Activated CD4-positive, alpha-beta T cell treated with anti-CD3 and anti-CD28 coated beads, Interleukin-2, amount 10 ng/mL, durations not matched to agents 24 days and 14 days (primary cell): ENCODE results near the gene OR7A17. TPM values are rescaled to one million over a fixed set of nuclear protein-coding genes. Genes with fewer than 3 reads are reported as not detected.

Experiments used
- DNase-seq: peaks from one replicate; pipeline ENCODE4 v3.0.0; 2022
- H3K27ac Mint-ChIP-seq: one replicate; pipeline ENCODE4 v1.8.0; 2022; ENCODE audit warnings: mild to moderate bottlenecking, mixed read lengths
- H3K27me3 Mint-ChIP-seq: one replicate; pipeline ENCODE4 v1.8.0; 2022; ENCODE audit warnings: mixed read lengths
- H3K36me3 Mint-ChIP-seq: one replicate; pipeline ENCODE4 v1.8.0; 2022; ENCODE audit warnings: low read depth, mild to moderate bottlenecking, mixed read lengths
- H3K4me1 Mint-ChIP-seq: one replicate; pipeline ENCODE4 v1.8.0; 2021; ENCODE audit warnings: mixed read lengths
- H3K4me3 Mint-ChIP-seq: one replicate; pipeline ENCODE4 v1.8.0; 2022; ENCODE audit warnings: mild to moderate bottlenecking, moderate library complexity, mixed read lengths
- H3K9me3 Mint-ChIP-seq: one replicate; pipeline ENCODE4 v1.8.0; 2021; ENCODE audit warnings: mixed read lengths
- intact Hi-C: fragments of 100-400 bp; cut with micrococcal nuclease; formaldehyde crosslinking; loops from one replicate; pipeline ENCODE4 v1.15.1; 2023
- total RNA-seq: library from RNA; stranded (reverse); gene quantifications from 2 replicates; pipeline ENCODE4 v1.2.3, GENCODE V29; 2022

Gene OR7A17
- not detected in 2 replicates for total RNA-seq

DNA sequence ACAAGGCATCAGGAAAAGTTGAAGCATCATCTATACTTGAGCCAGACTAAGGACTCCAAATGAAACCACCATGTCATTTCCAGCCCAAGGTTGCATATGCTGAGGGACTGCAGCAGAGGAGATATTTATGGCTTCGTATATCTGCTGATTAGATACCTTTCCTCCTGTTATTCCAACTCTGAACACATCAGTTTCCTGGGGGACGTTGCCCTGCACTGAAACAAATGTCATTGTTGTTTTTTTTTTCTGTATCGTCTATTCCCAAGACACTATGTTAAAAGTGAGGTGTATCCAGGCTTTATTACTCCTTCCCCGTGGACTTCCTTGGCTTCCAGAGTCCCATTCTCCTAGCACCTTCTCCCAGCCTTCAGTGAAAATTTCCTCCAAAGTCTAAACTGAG lies at the start of gene OR7A17:
TSS of gene OR7A17 (minus strand) at position 101 of the 400 bp plus-strand sequence. CDS start 4,777 bp downstream, outside the sequence.
- intact Hi-C loops, result no loop called here
- no peak within 1 kb of the TSS for H3K27ac Mint-ChIP-seq
- H3K27me3 Mint-ChIP-seq, result peaks cover 7% of the 10 kb centered on the region
- peaks cover 4% of the 10 kb centered on the region for H3K4me1 Mint-ChIP-seq
- H3K9me3 Mint-ChIP-seq, result no peaks in the 10 kb centered on the region
- DNase-seq, result no peak
- H3K36me3 Mint-ChIP-seq, result no peaks in the 10 kb centered on the region
- H3K4me3 Mint-ChIP-seq, result no peak within 1 kb of the TSS

GRCh38 chr19:14933506-14933905 lies 47.6 kb upstream of the OR7A17 start:
- H3K27me3 Mint-ChIP-seq, result peaks cover 2% of the 10 kb centered on the region
- DNase-seq, result no peak

DNA sequence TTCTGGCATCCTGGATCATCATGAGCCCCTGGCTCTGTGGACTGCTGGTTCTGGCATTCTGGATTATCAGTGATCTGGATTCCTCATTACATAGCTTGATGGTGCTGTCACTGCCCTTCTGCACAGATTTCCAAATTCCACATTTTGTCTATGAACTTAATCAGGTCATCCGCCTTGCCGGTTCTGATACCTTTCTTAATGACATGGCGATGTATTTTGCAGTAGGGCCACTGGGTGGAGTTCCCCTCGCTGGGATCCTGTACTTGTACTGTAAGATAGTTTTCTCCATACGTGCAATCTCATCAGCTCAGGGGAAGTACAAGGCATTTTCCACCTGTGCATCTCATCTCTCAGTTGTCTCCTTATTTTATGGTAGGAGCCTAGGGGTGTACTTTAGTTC lies 30.9 kb upstream of the OR7A17 start:
- Mint-ChIP-seq H3K27ac (no peak overlapping the region), H3K9me3 (no peaks in the 10 kb centered on the region), H3K36me3 (no peaks in the 10 kb centered on the region), H3K4me1 (no peaks in the 10 kb centered on the region), H3K4me3 (no peak overlapping the region), H3K27me3 (no peaks in the 10 kb centered on the region)
- intact Hi-C loops, result no loop called here
- no peak for DNase-seq

More at GRCh38 chr19:14933506-14933905, 47.6 kb upstream of the OR7A17 start:
- H3K4me1 Mint-ChIP-seq, result no peaks in the 10 kb centered on the region
- H3K36me3 Mint-ChIP-seq, result no peaks in the 10 kb centered on the region
- H3K27ac Mint-ChIP-seq, result no peak overlapping the region
- intact Hi-C loops, result no loop called here
- no peak overlapping the region for H3K4me3 Mint-ChIP-seq
- no peaks in the 10 kb centered on the region for H3K9me3 Mint-ChIP-seq

DNA sequence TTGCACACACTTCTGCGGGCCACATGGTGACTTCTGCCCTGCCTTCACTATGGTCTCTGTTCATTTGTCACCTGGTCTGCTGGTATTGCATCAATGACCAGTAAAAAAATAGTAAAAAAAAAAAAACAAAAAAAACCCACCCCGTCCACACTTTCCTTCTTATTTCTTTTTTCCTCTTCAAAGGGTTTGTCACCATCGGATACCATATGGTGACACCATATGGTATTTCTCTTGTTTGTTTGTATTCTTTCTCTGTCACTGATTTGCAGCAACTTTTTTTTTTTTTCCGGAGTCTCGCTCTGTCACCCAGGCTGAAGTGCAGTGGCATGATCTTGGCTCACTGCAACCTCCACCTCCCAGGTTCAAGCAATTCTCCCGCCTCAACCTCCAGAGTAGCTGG lies 29.2 kb upstream of the OR7A17 start:
- intact Hi-C loops, result no loop called here
- Mint-ChIP-seq H3K9me3 (no peaks in the 10 kb centered on the region), H3K27ac (no peak overlapping the region), H3K36me3 (no peaks in the 10 kb centered on the region), H3K27me3 (no peaks in the 10 kb centered on the region), H3K4me3 (no peak overlapping the region), H3K4me1 (no peaks in the 10 kb centered on the region)
- no peak for DNase-seq

DNA sequence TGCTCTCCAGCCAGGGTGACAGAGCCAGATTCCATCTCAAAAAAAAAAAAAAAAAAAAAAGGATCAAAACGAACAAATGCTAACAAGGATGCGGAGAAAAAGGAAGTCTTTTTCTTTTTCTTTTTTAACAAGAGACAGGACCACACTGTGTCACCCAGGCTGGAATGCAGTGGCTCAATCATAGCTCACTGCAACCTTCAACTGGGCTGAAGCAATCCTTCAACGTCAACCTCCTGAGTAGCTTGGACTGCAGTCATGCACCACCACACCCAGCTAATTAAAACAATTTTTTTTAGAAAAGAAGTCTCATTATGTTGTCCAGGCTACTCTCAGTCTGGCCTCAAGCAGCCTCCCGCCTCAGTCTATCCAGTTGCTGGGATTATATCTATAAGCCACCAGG lies 20.8 kb upstream of the OR7A17 start:
- intact Hi-C loops, result no loop called here
- Mint-ChIP-seq H3K4me3 (no peak overlapping the region), H3K27ac (no peak overlapping the region), H3K4me1 (no peaks in the 10 kb centered on the region), H3K27me3 (peaks cover 5% of the 10 kb centered on the region), H3K9me3 (no peaks in the 10 kb centered on the region), H3K36me3 (no peaks in the 10 kb centered on the region)
- no peak for DNase-seq

GRCh38 chr19:14901675-14902260 lies 15.8 kb upstream of the OR7A17 start:
- intact Hi-C loops, result no loop called here
- no peaks in the 10 kb centered on the region for H3K9me3 Mint-ChIP-seq
- H3K4me3 Mint-ChIP-seq, result no peak overlapping the region
- DNase-seq, result no peak
- H3K4me1 Mint-ChIP-seq, result no peaks in the 10 kb centered on the region
- no peak overlapping the region for H3K27ac Mint-ChIP-seq
- no peaks in the 10 kb centered on the region for H3K36me3 Mint-ChIP-seq
- peaks cover 5% of the 10 kb centered on the region for H3K27me3 Mint-ChIP-seq

DNA sequence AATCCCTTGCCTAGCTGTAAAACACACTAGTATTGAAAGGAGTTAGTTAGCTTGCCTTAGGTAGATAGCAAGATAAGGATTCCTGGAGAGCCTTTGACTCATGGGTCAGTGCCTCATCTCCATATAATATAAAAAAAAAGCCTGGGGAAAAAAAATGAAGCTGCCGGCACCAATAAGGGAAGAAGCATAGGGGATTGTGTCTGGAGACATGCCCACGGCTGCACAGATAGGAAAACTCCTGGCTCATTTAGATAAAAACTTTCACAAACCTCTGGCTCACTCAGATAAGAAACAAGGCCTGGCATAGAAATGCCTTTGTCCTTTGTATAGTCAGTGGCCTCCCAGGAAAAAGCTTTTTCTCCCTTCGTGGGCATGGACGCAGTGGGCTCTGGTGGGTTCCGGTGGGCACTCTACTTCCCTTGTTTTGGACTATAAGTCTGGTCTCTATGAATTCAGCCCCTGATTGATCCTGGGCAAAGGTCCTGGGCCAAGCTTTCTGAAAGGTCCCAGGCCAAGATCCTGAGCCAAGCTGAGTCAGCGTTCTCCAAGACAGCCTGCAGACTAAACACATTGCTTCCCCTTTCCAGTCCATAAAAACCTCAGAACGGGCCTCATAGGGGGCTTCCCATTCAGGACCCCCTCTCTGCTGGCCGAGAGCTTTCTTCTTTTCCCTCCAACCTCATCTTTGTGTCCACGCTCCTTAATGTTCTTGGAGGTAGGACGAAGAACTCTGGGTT lies 4.9 kb upstream of the OR7A17 start:
- Mint-ChIP-seq H3K4me1 (peaks cover 4% of the 10 kb centered on the region), H3K36me3 (no peaks in the 10 kb centered on the region)

DNA sequence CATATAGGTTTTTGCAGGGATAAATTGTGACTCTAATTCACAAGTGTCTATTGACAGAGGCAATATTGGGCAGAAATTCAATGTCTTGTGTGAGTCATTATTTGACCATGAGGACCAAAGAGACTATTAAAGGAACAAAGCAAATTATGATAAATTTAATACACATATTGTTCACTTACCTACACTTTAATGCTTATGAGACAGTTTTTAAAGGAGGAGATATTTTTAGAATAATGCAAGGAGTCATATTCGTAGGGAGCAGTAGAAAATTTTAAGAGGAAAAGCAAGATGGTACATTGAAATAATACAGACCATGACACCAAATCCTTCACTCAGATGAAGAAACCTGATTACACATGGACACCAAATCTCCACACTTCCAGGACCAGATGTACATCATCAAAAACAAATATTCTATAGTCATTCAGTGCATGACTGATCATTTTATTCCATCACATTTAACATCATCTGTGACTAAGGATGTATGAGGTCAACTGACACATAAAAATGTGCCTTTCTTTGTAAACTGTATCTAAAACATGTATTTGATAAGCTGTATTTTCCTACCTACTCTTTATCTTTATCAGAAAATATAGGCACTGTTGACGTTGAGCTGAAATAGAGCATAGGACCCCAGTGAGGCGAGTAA lies 4.2 kb upstream of the OR7A17 start:
- Mint-ChIP-seq H3K36me3 (no peaks in the 10 kb centered on the region), H3K4me1 (peaks cover 4% of the 10 kb centered on the region), H3K9me3 (no peaks in the 10 kb centered on the region), H3K27me3 (peaks cover 11% of the 10 kb centered on the region), H3K4me3 (no peak overlapping the region), H3K27ac (no peak overlapping the region)
- DNase-seq, result no peak
- intact Hi-C loops, result no loop called here

More for the DNA sequence above, 4.9 kb upstream of the OR7A17 start:
- DNase-seq, result no peak
- H3K27me3 Mint-ChIP-seq, result peaks cover 11% of the 10 kb centered on the region
- no peak overlapping the region for H3K27ac Mint-ChIP-seq
- intact Hi-C loops, result no loop called here
- H3K9me3 Mint-ChIP-seq, result no peaks in the 10 kb centered on the region
- H3K4me3 Mint-ChIP-seq, result no peak overlapping the region

DNA sequence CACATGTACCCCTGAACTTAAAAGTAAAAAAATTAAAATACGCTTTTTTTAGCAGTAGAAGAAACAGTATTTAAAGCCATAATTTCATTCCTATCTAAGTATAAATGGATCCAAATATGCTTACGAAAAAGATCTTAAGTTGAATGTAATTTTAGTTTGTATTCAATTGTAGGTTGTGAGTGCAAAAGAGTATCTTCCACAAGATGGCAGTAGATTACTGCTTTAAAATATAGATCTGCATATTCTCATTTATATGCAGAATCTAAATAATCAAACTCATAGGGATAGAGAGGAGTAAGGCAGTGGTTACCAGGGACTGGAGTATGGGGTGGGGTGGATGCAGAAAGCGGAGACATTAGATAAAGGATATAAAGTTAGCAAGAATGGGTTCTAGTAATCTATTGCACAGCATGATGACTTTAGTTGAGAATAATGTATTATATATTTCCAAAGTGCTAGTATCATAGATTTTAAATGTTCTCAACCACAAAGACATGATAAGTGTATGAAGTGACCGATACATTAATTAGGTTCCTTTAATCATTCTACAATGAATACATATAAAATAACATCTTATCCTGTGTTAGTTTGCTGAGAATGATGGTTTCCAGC lies 14.2 kb downstream of the OR7A17 start:
- intact Hi-C loops, result no loop called here
- no peak for DNase-seq
- Mint-ChIP-seq H3K27me3 (peaks cover 12% of the 10 kb centered on the region), H3K27ac (no peak overlapping the region), H3K36me3 (no peaks in the 10 kb centered on the region), H3K4me1 (no peaks in the 10 kb centered on the region), H3K4me3 (no peak overlapping the region), H3K9me3 (no peaks in the 10 kb centered on the region)

DNA sequence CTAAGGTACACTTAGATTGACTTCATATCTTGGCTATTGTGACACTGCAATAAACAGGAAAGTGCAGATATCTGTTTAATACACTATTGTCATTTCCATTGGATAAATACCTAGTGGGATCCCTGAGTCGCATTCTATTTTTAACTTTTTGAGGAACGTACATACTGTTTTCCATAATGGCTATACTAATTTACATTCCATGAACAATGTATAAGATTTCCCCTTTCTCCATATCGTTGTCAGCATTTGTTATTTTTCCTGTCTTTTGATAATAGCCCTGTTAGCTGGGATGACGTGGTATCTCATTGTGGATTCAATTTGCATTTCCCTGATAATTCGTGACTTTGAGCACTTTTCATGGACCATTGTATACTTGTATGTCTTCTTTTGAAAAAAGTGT lies 17.4 kb downstream of the OR7A17 start:
- no peak overlapping the region for H3K4me3 Mint-ChIP-seq
- intact Hi-C loops, result no loop called here
- no peaks in the 10 kb centered on the region for H3K9me3 Mint-ChIP-seq
- no peak for DNase-seq
- H3K27ac Mint-ChIP-seq, result no peak overlapping the region
- H3K4me1 Mint-ChIP-seq, result no peaks in the 10 kb centered on the region
- no peaks in the 10 kb centered on the region for H3K36me3 Mint-ChIP-seq
- peaks cover 12% of the 10 kb centered on the region for H3K27me3 Mint-ChIP-seq

- H3K4me3 Mint-ChIP-seq, result no peak within 1 kb of the TSS
- no peaks in the 10 kb centered on the region for H3K36me3 Mint-ChIP-seq
- no peaks in the 10 kb centered on the region for H3K4me1 Mint-ChIP-seq
- no peak for DNase-seq
- no peak within 1 kb of the TSS for H3K27ac Mint-ChIP-seq
- peaks cover 5% of the 10 kb centered on the region for H3K27me3 Mint-ChIP-seq
- intact Hi-C loops, result no loop called here
- H3K9me3 Mint-ChIP-seq, result no peaks in the 10 kb centered on the region
Measured at GRCh38 chr19:14848822-14849221, 37.1 kb downstream of the OR7A17 start, which contains the start of gene OR7A10. Gene OR7A10, minus strand, starts transcription at chr19:14848922. Its CDS starts 7,045 bp downstream, at chr19:14841877.

GRCh38 chr19:14843578-14843977 lies 42.4 kb downstream of the OR7A17 start:
- DNase-seq, result no peak
- Mint-ChIP-seq H3K27me3 (peaks cover 3% of the 10 kb centered on the region), H3K36me3 (no peaks in the 10 kb centered on the region), H3K9me3 (no peaks in the 10 kb centered on the region), H3K4me3 (no peak overlapping the region), H3K27ac (no peak overlapping the region), H3K4me1 (no peaks in the 10 kb centered on the region)
- intact Hi-C loops, result no loop called here

DNA sequence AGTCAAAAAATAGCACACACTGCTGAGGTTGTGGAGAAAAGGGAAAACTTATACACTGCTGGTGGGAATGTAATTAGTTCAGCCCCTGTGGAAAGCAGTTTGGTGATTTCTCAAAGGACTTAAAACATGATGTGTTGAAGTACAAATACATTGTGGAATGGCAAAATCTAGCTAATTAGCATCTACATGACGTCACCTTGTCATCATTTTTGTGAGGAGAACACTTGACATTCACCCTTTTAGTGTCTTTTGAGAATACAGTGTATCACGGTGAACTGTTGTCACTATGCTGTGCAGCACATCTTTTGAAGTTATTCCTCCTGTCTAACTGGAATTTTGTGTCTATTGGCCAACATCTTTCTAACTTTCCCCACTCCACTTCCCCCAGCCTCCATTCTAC lies 42.8 kb downstream of the OR7A17 start:
- DNase-seq, result no peak
- H3K27ac Mint-ChIP-seq, result no peak overlapping the region
- peaks cover 3% of the 10 kb centered on the region for H3K27me3 Mint-ChIP-seq
- no peaks in the 10 kb centered on the region for H3K4me1 Mint-ChIP-seq
- H3K4me3 Mint-ChIP-seq, result no peak overlapping the region
- no peaks in the 10 kb centered on the region for H3K36me3 Mint-ChIP-seq
- intact Hi-C loops, result no loop called here
- H3K9me3 Mint-ChIP-seq, result no peaks in the 10 kb centered on the region

DNA sequence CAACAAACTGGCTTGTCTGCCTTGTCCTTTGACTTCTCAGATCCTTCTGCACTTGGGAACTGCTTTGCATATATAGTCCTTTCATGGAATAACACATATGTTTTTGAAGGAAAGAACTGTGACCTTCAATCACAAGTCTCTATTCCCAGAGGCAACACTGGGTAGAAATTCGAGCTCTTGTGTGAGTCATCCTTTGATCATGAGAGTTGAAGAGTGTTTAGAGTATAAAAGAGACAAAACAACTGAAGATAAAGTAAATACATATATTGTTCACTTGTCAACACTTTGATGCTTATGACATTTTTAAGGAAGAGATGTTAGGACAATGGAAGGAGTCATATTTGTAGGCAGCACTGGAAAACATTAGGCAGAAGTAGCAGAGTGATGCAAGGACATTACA lies 45.7 kb downstream of the OR7A17 start:
- H3K27me3 Mint-ChIP-seq, result peaks cover 3% of the 10 kb centered on the region
- no peaks in the 10 kb centered on the region for H3K36me3 Mint-ChIP-seq
- no peak for DNase-seq
- intact Hi-C loops, result no loop called here
- H3K9me3 Mint-ChIP-seq, result no peaks in the 10 kb centered on the region
- H3K4me1 Mint-ChIP-seq, result no peaks in the 10 kb centered on the region
- no peak overlapping the region for H3K27ac Mint-ChIP-seq
- H3K4me3 Mint-ChIP-seq, result no peak overlapping the region
